NCI-H1092 treated with DMSO at 0.1 percent for 48 hours (cell line): ENCODE measurements around the gene SPRN.
A peak's percentile ranks its signal among the peaks of the same experiment; 100 is the strongest.

ENCODE experiments used
- DNase-seq: peaks from one replicate; lab custom pipeline; 2025; lab: John Stamatoyannopoulos, UW

Gene SPRN

DNA sequence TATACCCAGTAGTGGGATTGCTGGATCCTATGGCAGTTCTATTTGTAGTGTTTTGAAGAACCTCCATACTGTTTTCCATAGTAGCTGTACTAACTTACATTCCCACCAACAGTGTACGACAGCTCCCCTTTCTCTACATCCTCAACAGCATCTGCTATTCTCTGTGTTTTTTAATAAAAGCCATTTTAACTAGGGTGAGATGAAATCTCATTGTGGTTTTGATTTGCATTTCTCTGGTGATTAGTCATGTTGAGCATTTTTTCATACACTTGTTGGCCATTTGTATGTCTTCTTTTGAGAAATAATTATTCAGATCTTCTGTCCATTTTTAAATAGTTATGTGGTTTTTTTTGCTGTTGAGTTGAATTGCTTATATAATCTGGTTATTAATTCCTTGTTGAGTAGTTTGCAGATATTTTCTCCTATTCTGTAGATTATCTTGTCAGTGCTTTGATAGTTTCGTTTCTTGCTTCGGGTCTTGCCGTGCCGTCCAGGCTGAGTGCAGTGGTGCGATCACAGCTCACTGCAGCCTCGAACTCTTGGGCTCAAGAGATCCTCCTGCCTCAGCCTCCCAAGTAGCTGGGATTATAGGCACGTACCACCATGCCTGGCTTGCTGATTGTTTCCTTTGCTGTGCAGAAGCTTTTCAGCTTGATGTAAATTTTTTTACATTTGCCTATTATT, 18.4 kb downstream of the SPRN start:
- DNase-seq: no peak

DNA sequence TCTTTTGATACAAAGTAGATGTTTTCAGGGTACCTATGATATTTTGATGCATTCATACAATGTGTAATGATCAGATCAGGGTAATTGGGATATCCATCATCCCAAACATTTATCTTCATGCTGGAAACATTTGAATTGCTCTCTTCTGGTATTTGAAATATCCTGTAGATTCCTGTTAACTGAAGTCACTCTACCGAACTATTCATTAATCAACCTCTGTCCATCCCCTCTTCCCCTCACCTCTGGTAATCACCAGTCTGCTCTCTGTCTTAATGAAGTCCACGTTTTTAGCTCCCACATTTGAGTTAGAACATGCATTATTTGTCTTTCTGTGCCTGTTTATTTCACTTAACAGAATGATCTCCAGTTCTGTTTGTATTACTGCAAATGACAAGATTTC, 19.2 kb downstream of the SPRN start:
- DNase-seq: no peak

DNA sequence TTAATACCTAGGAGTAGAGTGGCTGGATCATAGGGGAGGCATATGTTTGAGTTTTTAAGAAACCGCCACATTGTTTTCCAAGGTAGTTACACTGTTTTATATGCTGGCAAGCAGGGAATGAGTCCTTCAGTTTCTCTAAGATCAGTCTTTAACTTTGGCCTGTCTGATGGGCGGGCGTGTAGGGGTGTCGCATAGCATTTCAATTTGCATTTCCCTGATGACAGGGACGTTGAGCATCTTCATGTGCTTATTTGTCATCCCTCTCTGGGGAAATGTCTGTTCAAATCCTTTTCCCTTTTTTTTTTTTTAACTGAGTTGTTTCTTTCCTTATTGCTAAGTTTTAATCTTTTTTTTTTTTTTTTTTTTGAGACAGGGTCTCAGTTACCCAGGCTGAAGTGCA, 20.6 kb downstream of the SPRN start:
- DNase-seq: no peak

DNA sequence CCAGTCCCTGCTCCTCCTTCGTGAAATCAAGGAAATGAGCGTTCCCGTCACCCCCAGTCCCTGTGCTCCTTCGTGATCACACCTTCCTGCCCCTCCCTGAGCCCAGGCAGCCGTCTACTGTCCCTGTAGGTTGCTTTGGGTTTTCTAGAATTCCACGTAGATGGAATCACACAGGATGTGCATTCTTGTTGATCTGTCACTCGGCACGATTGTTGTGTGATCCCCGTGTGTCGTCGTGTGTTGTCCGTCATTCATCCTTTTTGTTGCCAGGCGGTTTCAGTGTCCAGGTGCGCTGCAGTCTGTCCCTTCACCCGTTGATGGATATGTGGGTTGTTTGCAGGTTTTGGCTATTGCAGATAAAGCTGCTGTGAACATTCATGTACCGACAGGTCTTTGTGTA, 21.1 kb downstream of the SPRN start:
- DNase-seq: no peak

DNA sequence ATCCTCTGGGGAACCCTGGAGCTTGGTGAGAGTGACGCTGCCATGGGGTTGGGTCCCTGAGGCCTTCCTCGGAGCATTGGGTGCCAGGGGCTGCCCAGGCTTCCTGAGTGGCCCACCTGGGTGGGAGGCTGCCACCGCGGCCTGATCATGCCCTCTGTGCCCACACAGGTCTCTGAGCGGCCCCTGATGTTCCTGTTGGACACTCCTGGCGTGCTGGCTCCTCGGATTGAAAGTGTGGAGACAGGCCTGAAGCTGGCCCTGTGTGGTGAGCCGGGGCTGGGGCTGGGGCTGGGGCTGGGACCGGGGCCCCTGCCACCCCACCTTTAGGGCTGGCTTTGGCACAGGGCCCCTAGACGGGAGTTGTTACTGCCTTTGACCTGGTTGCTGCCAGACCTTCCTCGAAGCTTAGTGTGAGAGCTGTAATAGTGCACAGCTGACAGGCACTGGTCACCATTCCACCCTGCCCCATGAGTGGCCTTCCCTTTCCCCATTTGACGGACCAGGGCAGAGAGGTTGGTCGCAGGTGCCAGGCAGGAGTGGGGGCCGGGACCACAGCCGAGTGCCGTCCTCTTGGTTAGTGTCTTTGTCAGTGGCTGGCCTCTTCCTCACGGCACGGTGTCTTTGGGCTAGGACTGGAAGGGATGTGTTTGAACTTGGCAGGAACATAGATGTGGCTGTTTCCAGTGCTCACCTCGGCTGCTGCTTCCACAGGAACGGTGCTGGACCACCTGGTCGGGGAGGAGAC, 22.3 kb downstream of the SPRN start:
- no peak for DNase-seq

DNA sequence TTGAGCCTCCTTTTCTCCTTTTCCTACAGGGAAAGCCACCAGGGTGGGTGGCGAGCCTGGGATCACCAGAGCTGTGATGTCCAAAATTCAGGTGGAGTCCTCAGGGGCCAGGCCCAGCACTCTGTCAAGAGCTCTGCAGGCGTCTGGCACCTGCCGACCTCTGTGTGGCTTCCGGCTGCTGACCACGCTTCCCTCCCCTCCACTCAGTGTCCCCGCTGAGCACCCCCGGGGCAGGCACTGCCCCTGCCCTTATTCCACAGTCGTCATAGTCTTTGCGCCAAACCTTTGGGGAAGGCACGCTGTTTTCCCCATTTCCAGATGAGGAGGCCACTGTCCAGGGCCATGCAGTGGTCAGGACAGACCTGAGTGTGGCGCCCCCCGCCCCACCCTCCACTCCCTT, 22.9 kb downstream of the SPRN start:
- DNase-seq: no peak

DNA sequence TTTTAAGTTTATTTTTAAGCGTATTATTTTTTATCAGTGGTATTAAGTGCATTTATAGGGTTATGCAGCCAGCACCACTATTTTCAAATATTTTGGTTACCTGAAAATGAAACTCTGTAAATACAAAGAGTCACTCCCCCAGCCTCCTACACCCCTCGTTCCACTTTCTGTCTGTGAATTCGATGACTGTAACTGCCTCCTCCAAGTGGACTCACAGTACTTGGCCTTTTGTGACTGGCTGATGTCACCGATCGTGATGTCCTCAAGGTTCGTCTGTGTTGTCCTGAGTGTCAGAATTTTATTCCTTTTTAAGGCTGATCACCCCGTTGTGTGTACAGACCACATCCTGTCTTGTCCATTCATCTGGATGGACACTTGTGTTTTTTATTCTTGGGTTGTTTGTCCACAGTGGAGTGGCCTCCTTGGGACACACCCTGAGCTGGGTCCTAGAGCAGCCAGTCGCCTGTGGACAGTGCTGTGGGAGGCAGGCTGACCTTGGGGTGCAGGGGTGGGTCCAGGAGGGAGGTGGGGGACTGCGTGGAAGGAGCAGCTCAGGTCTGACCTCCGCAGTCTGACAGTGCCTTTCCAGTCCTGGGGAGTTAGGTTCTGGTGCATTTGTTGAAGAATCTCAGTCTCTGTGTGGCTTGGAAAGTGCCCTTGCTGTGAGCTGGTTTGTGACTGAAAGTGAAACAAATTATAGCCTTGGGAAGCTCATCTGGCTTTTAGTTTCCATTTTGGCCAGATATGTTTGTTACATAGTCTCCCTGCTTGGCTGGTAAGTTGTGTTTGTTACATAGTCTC, 23.6 kb downstream of the SPRN start:
- no peak for DNase-seq

DNA sequence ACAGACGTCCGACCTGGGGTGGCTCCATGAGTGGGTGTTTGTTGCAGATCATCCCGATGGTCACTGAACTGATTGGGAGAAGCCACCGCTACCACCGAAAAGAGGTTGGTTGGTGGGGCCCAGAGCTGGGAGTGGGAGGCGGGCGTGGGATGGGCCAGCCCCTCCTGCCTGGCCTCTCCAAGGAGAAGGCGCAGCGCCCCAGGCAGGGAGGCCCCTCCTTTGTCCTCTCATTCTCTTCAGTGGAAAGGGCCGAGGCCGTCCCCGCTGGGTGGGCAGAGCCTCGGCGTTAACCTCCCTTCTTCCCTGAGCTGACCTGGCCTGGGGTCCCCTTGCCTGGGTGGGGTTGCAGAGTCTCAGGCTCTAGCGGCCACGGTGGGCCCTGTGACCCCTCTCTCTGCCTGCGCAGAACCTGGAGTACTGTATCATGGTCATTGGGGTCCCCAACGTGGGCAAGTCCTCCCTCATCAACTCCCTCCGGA, 25.3 kb downstream of the SPRN start:
- no peak for DNase-seq

DNA sequence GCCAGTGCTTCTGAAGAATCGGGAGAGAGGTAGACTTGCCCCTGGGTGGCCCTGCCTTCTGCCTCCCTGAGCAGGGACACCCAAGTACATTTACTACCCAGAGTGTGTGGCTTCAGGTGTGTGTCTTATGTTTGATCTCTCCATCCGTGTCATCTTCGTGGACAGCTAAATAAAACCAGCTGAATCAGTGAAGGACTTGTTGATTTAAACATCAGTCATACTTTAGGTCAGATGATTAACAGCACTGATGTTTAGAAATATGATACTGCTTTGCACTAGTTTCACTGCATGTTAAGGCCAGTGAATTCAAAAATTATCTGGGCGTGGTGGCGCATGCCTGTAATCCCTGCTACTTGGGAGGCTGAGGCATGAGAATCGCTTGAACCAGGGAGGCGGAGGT, 26.5 kb downstream of the SPRN start:
- DNase-seq: no peak

DNA sequence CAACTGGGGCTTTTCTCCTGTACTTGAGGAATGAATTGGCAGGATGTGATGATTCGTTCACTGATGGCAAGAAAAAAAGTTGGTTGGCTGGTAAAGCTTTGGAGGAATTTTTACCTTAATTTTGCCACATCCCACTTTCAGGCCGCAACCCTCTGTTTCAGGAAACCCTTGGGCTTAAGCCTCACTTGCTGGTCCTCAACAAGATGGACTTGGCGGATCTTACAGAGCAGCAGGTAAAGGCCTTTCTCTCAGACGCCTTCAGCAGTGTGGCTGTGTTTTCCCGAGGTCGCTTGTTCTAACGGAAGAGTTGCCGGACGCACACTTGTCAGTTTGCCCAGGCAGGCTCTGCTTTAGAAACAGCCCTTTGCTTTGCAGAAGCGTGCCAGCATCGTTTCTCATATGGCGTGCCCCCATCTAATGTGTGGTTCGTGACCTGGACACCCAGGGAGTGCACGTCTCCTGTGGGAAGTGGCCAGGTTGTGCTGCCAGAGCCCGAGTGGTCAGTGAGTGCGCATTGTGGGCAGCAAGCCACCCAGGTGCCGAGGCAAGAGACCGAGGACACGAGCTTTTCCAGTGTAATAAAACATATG, 28.3 kb downstream of the SPRN start:
- no peak for DNase-seq

DNA sequence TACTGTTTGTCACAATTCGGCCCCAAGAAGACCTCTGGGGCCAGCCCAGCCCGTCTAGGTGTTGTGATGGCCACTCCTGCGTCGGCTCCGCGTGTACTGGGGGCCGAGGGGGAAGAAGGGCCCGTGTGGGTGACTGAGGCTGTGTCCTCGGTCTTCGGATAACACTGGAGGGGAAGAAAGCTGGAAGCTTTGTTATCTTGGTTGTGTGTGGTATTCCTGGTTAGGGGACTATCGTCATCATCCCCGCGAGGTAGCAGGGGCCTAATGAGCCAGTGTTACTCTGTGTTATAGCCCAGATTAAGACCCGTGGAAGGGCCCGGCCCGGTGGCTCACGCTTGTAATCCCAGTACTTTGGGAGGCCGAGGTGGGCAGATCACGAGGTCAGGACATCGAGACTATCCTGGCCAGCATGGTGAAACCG, 29.6 kb downstream of the SPRN start:
- DNase-seq: no peak

DNA sequence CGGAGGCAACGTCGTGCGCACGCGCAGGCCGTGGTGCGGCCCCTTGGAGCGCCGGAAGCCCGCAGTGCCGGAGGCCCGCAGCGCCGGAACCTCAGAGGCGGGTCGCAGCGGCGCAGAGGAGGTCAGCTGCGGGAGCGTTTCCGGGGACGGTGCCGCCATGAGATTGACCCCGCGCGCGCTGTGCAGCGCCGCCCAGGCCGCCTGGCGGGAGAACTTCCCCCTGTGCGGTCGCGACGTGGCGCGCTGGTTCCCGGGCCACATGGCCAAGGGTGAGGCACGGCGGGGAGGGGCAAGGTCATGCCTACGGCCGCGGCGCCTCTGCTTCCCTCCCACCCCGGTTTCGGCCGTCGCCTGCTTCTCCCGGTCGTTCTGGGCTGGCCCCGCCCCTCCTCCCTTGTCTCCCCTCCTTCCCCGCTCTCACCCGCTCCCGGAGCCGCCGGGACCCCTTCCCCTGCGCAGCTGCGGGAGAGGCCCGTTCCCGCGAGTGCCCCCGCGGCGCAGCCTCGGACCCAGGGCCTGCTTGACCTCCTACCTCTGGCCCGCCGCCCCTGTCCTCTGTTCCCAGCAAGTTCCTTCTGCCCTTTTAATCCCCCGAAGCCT, 30.3 kb downstream of the SPRN start, which contains the start of gene MTG1:
Gene MTG1, plus strand, starts transcription at position 94 of the 600 bp plus-strand sequence. Its CDS starts 64 bp downstream, at position 158.
- DNase-seq: peak; percentile 84

DNA sequence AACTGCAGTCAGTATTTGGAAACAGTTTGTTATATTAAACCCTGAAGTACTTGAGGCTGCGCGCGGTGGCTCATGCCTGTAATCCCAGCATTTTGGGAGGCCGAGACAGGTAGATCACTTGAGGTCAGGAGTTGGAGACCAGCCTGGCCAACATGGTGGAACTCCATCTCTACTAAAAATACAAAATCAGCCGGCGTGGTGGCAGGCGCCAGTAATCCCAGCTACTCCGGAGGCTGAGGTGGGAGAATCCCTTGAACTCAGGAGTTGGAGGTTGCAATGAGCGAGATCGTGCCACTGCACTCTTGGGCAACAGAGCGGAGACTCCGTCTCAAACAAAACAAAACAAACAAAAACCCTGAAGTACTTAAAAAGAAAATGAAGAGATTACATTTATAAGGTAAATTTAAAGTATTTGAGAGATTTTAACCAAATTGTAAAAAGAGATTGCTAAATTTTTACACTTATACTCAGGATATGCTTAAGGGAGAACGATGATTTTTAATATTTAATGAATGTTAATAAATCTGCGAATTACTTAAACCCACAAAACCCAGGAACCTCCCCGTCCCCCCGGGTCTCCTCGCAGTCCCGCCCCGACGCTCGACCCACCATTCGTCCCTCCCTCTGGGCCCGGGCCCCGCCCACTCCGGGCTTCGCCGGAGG, 30.9 kb downstream of the SPRN start:
- no peak for DNase-seq

DNA sequence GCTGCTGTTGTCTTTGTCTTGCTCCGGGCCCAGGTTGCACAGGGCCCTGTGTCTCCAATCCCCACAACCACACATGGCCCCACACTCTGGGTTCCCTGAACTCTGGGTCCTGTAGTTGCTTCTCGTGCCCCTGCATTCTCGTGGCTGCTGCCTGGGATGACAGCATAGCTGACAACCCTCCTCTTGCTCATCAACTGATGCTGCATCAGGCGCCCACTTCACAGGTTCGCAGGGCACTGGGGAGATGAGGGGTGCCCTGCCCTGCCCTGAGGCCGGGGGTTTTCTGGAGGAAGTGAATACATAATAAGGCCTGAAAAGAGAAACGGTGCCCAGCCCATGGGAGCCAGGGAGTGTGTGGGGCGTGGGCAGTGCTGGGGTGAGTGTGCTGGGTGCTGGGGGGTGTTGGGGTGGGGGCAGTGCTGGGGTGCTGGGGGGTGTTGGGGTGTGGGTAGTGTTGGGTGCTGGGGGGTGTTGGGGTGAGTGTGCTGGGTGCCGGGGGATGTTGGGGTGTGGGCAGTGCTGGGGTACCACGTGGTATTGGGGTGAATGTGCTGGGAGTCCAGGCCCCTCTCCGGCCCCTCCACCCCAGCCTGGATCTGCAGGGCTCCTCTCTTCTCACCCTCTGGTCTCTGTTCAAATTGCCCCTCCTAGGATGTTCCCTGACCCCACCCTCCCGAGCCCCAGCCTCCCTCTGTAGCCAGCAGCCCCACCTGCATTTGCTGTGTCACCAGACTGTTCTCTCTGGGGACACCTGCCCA, 32.5 kb downstream of the SPRN start:
- DNase-seq: no peak

DNA sequence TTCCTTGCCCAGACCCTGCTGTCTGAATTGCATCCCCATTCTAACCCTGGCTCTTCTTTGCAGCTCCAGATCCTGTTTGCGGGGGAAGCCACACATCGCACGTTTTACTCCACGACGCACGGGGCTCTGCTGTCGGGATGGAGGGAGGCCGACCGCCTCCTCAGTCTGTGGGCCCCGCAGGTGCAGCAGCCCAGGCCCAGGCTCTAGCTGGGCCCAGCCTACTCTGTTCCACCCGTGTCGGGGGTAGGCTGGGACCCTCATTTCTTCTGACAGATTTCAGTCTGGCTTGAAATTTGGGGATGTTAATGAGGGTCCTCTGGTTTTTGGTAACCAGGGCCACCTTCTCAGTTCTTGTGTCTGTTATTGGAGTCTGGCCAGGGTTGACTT, 33.2 kb downstream of the SPRN start:
- DNase-seq: no peak

DNA sequence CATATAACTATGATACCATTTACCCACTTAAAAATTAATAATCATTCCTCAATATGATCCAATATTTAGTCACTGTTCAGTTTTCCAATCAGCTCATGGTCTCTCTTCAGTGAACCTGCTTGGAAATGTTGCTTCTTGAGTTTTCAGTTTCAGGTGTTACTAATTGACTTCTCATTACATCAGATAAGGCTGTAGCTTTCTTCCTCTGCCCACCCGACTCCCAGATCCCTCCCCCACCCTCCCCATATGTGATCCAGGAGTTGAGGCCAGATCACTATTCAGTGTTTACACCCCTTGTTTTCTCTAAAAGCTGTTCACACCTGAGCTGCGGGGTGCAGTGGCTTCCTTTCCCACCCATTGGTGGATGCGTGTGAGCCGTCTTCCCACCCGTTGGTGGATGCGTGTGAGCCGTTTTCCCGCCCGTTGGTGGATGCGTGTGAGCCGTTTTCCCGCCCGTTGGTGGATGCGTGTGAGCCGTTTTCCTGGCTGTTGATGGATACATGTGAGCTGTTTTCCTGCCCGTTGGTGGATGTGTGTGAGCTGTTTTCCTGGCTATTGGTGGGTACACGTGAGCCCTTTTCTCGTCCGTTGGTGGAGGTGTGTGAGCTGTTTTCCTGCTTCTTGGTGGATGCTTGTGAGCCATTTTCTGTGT, 33.7 kb downstream of the SPRN start:
- no peak for DNase-seq

DNA sequence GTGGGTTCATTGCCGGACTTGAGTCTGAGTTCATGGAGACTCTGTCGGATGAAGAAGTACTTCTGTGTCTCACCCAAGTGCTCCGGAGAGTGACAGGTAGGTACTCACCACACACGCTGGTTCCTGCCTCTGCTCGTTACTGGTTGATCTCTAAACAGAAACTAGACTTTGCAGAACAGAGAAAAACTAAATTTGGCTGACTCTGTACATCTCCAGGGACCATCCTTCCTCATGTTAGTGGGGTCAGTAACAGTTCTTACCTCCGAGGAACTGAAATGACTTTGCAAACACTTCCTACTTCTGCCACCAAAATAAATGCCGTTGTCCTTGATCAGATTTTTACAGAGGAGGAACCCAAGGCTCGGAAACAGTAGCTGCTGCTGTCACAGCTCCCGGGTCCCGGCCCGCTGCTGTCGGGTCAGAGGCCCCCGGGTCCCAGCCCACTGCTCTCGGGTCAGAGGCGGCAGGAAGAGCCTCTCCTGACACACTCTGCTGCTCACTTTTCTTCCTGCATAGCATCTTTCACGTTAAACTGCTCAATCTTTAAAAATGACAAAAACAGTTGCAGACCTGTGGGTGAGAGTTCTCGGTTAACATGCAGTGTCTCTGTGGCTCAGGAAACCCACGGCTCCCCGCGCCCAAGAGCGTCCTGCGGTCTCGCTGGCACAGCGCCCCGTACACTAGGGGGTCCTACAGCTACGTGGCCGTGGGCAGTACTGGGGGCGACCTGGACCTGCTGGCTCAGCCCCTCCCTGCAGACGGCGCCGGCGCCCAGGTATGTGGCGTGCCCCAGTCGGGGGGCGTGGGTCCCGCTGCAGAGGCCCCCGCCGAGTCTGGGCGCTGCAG, 35.2 kb downstream of the SPRN start:
- no peak for DNase-seq

DNA sequence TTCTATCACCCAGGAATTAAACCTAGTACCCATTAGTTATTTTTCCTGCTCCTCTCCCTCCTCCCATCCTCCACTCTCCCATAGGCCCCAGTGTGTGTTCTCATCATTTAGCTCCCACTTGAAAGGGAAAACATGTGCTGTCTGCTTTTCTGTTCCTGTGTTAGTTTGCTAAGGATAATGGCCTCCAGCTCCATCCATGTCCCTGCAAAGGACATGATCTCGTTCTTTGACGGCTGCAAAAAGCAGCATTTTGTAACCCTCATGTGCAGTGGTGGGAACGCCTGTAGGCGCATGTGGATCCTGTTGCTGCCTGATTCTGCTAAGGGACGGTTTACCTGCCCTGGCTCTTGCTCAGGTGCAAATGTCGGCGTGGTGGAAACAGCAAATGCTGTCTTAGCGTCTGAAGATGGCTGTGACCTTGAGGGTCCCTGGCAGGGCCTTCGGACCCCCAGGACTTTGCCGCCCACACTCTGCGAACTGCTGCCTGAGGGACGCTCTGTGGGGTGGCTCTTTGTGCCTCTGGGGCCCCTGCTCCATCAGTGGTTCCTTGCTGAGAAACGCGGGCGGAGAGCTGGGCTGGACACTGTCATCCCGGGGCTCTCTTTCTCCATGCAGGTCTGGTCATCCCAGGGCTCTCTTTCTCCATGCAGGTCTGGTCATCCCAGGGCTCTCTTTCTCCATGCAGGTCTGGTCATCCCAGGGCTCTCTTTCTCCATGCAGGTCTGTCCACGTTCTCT, 36.0 kb downstream of the SPRN start:
- no peak for DNase-seq
